Stimulated activated memory B cell treated with anti-CD40 and anti-IgM and Interleukin-4, amounts not matched to agents 10 μg/mL and 1 μg/mL and 100 μg/mL, for 72 hours (primary cell): Measurements from ENCODE around the gene SLC1A4.
A peak's percentile ranks its signal among the peaks of the same experiment; 100 is the strongest.

ENCODE experiments used
- ATAC-seq: fragments of 150-1000 bp; cut with Tn5 transposase; 2 replicates; pipeline ENCODE4 v1.10.0; 2021
- H3K27ac Mint-ChIP-seq: one replicate; pipeline ENCODE4 v1.8.0; 2022; ENCODE audit warnings: mild to moderate bottlenecking, mixed read lengths
- H3K27me3 Mint-ChIP-seq: one replicate; pipeline ENCODE4 v1.8.0; 2022; ENCODE audit warnings: mixed read lengths
- H3K36me3 Mint-ChIP-seq: one replicate; pipeline ENCODE4 v1.8.0; 2022; ENCODE audit warnings: mixed read lengths
- H3K4me1 Mint-ChIP-seq: one replicate; pipeline ENCODE4 v1.8.0; 2022; ENCODE audit warnings: mixed read lengths
- H3K4me3 Mint-ChIP-seq: one replicate; pipeline ENCODE4 v1.8.0; 2022; ENCODE audit warnings: mild to moderate bottlenecking, moderate library complexity, mixed read lengths
- H3K9me3 Mint-ChIP-seq: one replicate; pipeline ENCODE4 v1.8.0; 2022; ENCODE audit warnings: mixed read lengths

Gene SLC1A4

DNA sequence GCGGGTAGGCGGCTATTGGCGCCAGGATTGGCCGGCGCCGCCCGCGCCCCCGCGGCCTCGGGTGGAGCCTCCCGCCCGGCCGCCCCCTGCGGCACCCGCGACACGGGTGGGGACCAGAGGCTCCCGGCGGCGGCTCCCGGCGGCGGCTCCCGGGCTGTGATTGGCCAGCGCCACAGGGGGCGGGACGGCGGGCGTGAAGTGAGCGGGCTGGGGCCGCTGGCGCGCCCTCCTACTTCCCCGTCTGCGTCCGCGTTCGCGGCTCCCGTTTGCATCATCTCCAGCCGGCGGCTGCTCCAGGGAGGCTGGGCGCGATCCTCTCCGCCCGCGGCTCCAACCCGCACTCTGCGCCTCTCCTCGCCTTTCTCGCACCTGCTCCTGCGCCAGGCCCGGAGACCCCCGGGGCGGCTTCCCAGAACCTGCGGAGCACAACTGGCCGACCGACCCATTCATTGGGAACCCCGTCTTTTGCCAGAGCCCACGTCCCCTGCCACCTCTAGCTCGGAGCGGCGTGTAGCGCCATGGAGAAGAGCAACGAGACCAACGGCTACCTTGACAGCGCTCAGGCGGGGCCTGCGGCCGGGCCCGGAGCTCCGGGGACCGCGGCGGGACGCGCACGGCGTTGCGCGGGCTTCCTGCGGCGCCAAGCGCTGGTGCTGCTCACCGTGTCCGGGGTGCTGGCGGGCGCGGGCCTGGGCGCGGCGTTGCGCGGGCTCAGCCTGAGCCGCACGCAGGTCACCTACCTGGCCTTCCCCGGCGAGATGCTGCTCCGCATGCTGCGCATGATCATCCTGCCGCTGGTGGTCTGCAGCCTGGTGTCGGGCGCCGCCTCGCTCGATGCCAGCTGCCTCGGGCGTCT, at the start of gene SLC1A4:
Gene SLC1A4, plus strand, starts transcription at position 274 of the 856 bp plus-strand sequence. Its CDS starts 245 bp downstream, at position 519.
- peaks cover 68% of the 10 kb centered on the region for H3K4me1 Mint-ChIP-seq
- H3K4me3 Mint-ChIP-seq, result peak within 1 kb of the TSS; percentile 94
- no peaks in the 10 kb centered on the region for H3K27me3 Mint-ChIP-seq
- H3K9me3 Mint-ChIP-seq, result no peaks in the 10 kb centered on the region
- peak within 1 kb of the TSS; percentile 81 for H3K27ac Mint-ChIP-seq
- H3K36me3 Mint-ChIP-seq, result peaks cover 25% of the 10 kb centered on the region
- peak; percentile 92 for ATAC-seq

DNA sequence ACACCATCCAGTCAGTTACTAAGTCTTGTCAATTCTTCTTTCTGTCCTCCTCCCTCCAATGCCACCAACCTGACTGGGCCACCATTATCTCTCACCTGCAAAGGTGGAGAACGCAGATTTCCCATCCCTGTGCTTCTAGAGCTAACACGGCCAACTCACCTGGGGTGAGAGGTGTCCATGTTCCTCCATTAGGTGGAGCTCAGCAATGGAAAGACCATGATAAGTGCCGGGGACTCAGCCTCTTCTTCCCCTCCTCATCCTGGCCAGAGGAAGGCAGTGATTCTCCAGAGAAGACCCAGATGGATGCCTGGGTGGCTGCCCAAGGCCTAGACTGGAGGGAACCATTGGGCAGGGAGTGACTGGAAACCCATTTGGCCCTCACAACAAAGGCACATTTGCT, 48.1 kb upstream of the SLC1A4 start:
- Mint-ChIP-seq H3K9me3 (peaks cover 3% of the 10 kb centered on the region), H3K36me3 (peaks cover 3% of the 10 kb centered on the region), H3K27me3 (no peaks in the 10 kb centered on the region), H3K27ac (no peak overlapping the region), H3K4me1 (peaks cover 67% of the 10 kb centered on the region), H3K4me3 (no peak overlapping the region)
- no peak for ATAC-seq

DNA sequence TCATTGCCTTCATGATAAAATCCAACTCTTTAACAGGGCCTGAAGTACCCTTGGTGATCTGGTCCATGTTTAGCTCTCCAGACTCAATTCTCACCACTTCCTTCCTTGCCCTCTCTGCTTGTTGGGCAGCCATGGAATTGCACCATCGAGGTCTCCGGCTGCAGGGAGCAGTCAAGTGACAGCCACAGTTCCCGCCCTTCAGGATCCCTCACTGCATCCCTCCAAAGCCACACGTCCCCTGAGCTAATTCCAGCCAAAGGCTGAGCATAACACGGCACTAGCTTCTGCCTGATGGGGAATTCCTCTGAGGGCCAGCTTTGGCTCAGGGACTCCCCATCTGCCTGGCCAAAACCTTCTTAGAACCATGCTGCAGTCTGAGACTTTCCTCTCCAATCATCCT, 47.4 kb upstream of the SLC1A4 start:
- Mint-ChIP-seq H3K27ac (peak overlapping the region; percentile 34), H3K36me3 (no peaks in the 10 kb centered on the region), H3K4me1 (peaks cover 74% of the 10 kb centered on the region), H3K4me3 (no peak overlapping the region), H3K27me3 (no peaks in the 10 kb centered on the region), H3K9me3 (no peaks in the 10 kb centered on the region)
- no peak for ATAC-seq

DNA sequence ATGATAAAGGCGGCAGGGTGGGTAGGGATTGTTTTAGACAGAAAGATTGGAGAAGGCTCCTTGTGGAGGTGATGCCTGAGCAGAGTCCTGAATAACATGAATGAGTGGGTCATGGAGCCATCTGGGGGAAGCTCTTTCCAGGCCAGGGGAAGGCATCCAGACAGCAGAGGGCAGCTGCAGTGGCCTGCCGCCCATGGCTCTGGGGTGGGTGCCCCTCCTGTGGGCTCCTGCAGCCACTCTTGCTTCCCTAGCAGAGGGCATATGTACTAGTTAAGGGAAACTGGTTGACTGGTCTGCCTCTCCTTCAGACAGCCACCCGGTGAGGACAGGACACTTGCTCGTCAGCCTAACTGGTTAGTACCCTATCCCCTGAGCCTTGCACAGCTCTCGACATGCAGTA, 46.5 kb upstream of the SLC1A4 start:
- Mint-ChIP-seq H3K9me3 (no peaks in the 10 kb centered on the region), H3K36me3 (no peaks in the 10 kb centered on the region), H3K27me3 (no peaks in the 10 kb centered on the region), H3K4me3 (no peak overlapping the region), H3K27ac (peak overlapping the region; percentile 34), H3K4me1 (peaks cover 75% of the 10 kb centered on the region)
- ATAC-seq, result no peak

DNA sequence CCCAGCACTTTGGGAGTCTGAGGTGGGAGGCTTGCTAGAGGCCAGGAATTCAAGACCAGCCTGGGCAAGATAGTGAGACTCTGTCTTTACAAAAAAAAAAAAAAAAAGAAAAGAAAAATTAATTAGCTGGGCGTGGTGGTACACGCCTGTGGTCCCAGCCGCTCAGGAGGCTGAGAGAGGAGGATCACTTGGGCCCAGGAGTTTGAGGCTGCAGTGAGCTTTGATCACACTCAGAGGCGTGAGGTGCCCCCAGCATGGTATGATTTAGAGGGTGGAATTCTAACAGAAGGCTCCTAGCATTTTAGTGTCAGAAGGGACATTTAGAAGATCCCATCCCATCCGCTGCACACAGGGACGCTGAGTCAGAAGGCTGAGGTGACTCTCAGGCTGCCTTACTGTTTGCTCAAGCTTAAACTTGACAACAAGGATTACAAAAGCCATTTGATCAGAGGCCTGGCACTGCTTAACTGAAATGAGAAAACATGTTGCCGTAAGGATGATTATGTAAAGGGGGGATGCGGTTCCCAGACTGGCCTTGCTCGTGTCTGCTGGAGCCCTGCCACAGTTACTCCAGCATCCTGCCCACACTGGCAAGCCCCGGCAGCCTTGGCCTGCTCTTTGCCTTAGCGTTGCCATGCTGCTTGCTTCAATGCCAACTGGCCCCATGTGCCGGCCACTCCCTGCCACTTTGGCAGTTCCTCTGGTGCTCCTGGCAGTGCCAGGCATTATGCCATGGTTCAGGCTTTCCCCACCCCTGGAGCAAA, 45.6 kb upstream of the SLC1A4 start:
- no peaks in the 10 kb centered on the region for H3K36me3 Mint-ChIP-seq
- ATAC-seq, result no peak
- H3K4me1 Mint-ChIP-seq, result peaks cover 75% of the 10 kb centered on the region
- H3K27ac Mint-ChIP-seq, result peak overlapping the region; percentile 88
- no peak overlapping the region for H3K4me3 Mint-ChIP-seq
- no peaks in the 10 kb centered on the region for H3K9me3 Mint-ChIP-seq
- H3K27me3 Mint-ChIP-seq, result no peaks in the 10 kb centered on the region

DNA sequence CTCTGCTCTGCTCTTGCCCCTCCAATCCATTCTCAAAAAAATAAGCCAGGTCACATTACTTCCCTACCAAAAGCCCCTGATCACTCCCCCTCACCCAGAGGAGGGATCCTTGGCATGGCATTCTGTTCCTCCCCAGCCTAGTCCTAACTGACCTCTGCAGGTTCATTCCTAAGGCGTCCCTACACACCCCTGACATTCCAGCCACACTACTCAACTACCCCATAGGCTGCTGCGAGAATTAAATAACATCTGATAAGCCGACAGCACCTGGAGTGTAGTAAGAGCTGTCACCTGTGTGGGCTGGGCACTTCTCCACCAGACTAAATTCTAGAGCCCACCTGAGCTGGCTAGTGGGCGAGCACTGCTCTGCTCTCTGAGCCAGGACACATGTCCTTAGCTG, 44.7 kb upstream of the SLC1A4 start:
- H3K36me3 Mint-ChIP-seq, result no peaks in the 10 kb centered on the region
- H3K4me1 Mint-ChIP-seq, result peaks cover 66% of the 10 kb centered on the region
- H3K4me3 Mint-ChIP-seq, result no peak overlapping the region
- ATAC-seq, result no peak
- H3K9me3 Mint-ChIP-seq, result no peaks in the 10 kb centered on the region
- H3K27ac Mint-ChIP-seq, result peak overlapping the region; percentile 88
- H3K27me3 Mint-ChIP-seq, result no peaks in the 10 kb centered on the region

DNA sequence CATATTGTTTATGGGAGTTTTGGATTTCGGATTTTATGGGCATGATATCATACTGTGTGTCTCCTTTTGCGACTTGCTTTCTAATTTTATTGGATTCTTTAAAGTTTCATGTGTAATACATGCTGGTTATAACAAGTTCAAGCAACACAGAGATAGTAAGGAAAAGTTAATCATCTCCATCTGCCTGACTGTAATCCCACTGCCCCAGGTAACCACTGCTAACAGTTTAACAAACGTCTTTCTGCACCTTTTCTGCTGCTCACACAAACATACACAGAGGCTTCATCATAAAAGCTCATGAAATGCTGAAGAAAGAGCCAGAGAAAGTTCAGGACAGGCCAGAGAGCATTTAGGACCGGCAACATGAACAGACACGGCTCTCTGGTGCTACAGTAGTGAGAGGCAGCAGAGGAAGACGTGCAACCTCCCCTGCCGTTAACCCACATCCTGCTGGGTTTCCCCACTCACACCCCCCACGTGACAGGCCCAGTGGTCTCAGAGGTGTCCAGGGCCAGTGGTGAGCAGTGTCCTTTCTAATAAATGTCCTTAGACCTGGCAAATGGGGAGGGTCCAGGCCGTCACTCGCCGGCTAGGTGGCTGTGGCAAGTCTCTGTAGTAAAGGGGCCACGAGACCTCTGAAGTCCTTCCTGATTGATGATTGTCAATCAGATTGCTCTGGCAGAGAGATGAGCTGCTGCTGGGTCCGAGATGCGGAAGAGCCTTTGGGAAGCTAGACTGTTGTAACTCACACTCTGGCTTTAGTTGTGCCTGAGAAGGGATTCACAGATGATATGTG, 43.0 kb upstream of the SLC1A4 start:
- H3K27ac Mint-ChIP-seq, result peak overlapping the region; percentile 88
- no peaks in the 10 kb centered on the region for H3K36me3 Mint-ChIP-seq
- H3K9me3 Mint-ChIP-seq, result no peaks in the 10 kb centered on the region
- H3K4me3 Mint-ChIP-seq, result peak overlapping the region; percentile 69
- peaks cover 64% of the 10 kb centered on the region for H3K4me1 Mint-ChIP-seq
- ATAC-seq, result peak; percentile 96
- H3K27me3 Mint-ChIP-seq, result no peaks in the 10 kb centered on the region

DNA sequence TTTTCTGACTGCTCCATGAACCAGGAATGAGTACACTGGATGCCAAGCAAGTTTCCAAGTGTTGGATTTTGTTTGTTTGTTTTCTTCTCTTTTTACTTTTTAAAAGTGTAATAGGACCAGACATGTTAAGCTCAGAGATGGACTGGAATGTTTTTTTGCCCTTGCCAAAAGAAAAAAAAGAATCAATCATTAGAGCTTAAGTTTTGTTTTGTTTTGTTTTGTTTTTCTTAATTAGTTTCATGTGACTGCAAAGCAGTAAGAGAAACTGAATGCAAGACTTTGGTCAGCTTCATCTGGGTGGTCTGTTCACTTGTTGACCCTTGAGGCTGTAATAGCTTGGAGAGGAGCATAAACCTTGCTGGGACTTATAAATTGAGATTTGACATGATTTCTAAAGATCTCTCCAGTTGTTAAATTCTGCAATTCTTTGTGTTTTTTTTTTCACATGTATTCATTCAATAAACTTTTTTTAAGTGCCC, 42.4 kb upstream of the SLC1A4 start:
- peak overlapping the region; percentile 88 for H3K27ac Mint-ChIP-seq
- H3K27me3 Mint-ChIP-seq, result no peaks in the 10 kb centered on the region
- no peak for ATAC-seq
- H3K9me3 Mint-ChIP-seq, result no peaks in the 10 kb centered on the region
- no peaks in the 10 kb centered on the region for H3K36me3 Mint-ChIP-seq
- peaks cover 67% of the 10 kb centered on the region for H3K4me1 Mint-ChIP-seq
- H3K4me3 Mint-ChIP-seq, result peak overlapping the region; percentile 44

DNA sequence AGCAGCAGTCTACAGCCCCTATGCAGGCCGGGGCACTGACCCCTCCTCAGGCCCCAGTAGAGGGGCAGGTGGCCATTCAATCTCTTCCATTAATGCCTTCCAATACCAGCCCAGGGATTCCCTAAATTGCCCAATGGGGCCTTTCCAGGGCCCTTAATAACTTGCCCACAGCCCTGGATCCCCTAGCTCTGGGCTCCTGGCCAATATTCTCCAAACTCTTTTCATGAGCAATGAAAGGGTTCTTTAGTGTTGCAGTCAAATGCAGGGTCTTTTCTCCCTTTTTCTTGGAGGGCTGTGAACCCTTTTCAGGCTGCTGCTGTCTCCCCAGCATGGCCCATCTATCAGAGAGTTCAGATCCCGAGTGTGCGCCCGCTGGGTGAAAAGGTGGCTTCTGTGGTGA, 41.3 kb upstream of the SLC1A4 start:
- no peaks in the 10 kb centered on the region for H3K27me3 Mint-ChIP-seq
- peaks cover 61% of the 10 kb centered on the region for H3K4me1 Mint-ChIP-seq
- no peak overlapping the region for H3K4me3 Mint-ChIP-seq
- ATAC-seq, result no peak
- peak overlapping the region; percentile 38 for H3K27ac Mint-ChIP-seq
- no peaks in the 10 kb centered on the region for H3K36me3 Mint-ChIP-seq
- H3K9me3 Mint-ChIP-seq, result no peaks in the 10 kb centered on the region

DNA sequence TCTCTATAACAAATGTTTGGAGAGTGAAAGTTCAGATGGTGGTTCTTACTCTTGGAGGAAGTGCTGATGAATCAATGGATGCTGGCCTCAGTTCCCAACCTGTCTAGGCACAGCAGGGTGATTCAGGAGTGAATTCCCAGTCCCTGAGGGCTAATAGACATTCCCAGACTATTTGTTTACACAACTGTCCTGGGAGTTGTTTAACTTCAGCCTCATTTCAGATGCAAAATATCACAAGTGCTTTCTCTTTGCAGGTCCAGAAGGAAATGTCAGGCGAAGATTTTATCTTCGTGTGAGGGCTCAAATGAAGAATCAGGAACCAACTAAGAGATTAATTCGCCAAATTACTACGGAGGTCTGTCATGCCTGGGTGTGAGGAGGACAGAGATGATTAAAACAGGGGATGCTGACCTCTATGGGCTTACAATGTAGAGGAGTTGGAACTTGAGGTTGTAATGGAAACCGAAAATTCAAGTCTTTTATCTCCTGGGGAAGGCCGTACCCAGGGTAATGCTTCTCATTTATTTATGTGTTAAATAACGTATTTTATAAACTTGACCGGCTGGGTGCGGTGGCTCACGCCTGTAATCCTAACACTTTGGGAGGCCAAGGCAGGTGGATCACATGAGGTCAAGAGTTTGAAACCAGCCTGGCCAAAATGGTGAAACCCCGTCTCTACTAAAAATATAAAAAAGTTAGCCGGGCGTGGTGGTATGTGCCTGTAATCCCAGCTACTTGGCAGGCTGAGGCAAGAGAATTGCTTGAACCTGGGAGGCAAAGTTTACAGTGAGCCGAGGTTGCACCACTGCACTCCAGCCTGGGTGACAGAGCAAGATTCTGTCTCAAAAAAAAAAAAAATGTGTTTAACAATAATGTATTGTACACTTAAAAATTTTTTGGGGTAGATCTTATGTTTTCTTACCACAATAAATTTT, 38.7 kb upstream of the SLC1A4 start:
- no peak for ATAC-seq
- Mint-ChIP-seq H3K4me1 (peaks cover 45% of the 10 kb centered on the region), H3K36me3 (peaks cover 1% of the 10 kb centered on the region), H3K9me3 (peaks cover 1% of the 10 kb centered on the region), H3K4me3 (no peak overlapping the region), H3K27me3 (no peaks in the 10 kb centered on the region), H3K27ac (peak overlapping the region; percentile 49)

DNA sequence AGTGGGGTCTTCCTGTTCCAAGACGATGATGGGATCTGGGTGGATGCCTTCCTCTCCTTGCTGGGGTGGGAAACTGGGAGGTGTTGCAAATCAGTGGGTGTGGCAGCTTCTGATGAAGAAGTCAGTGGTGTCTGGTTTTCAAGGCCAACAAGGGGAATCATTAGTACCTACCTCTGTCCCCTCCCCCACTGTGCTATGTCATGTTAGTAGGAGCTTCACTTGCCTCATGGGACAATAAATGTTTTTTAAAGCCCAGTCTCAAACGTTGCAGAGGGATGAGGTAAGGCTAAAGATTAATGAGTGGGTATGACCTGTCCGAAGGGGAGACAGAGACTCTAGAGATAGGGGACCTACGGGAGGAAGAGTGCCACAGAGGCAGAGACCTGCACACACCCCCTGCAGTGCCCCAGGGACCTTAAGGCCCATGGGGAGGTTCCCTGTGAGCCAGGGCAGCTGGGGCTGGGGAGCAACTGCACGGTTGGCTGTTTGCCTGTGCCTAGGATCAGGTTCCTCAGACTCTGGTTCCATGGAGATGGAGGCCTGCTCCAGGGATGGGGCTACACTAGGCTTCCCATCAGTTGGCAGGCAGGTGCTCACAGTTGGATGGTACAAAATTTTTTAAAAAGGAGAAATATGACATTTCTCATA, 37.8 kb upstream of the SLC1A4 start:
- Mint-ChIP-seq H3K9me3 (peaks cover 4% of the 10 kb centered on the region), H3K27me3 (no peaks in the 10 kb centered on the region), H3K4me1 (peaks cover 36% of the 10 kb centered on the region), H3K27ac (peak overlapping the region; percentile 53), H3K36me3 (peaks cover 6% of the 10 kb centered on the region), H3K4me3 (no peak overlapping the region)
- peak; percentile 20 for ATAC-seq

DNA sequence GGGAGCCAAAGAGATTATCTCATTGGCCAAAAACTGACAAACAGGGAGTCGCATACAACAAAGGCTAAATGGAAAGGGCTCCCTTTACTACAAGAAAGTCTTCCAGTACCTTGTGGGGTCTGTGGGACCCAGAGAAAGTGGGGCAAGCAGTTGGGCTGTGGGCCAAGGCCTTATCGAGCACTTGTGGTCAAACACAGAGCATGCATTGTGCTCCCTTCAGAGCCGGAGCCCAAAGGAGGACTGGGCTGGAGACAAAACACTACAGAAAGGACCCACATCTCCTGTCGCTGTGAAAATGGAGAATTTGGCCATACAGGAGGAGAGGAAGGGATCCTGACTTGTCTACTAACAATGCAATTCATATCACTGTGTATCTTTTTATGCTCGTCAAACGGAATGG, 37.1 kb upstream of the SLC1A4 start:
- no peak for ATAC-seq
- peak overlapping the region; percentile 53 for H3K27ac Mint-ChIP-seq
- H3K9me3 Mint-ChIP-seq, result peaks cover 4% of the 10 kb centered on the region
- H3K27me3 Mint-ChIP-seq, result no peaks in the 10 kb centered on the region
- no peak overlapping the region for H3K4me3 Mint-ChIP-seq
- H3K36me3 Mint-ChIP-seq, result peaks cover 6% of the 10 kb centered on the region
- H3K4me1 Mint-ChIP-seq, result peaks cover 29% of the 10 kb centered on the region

DNA sequence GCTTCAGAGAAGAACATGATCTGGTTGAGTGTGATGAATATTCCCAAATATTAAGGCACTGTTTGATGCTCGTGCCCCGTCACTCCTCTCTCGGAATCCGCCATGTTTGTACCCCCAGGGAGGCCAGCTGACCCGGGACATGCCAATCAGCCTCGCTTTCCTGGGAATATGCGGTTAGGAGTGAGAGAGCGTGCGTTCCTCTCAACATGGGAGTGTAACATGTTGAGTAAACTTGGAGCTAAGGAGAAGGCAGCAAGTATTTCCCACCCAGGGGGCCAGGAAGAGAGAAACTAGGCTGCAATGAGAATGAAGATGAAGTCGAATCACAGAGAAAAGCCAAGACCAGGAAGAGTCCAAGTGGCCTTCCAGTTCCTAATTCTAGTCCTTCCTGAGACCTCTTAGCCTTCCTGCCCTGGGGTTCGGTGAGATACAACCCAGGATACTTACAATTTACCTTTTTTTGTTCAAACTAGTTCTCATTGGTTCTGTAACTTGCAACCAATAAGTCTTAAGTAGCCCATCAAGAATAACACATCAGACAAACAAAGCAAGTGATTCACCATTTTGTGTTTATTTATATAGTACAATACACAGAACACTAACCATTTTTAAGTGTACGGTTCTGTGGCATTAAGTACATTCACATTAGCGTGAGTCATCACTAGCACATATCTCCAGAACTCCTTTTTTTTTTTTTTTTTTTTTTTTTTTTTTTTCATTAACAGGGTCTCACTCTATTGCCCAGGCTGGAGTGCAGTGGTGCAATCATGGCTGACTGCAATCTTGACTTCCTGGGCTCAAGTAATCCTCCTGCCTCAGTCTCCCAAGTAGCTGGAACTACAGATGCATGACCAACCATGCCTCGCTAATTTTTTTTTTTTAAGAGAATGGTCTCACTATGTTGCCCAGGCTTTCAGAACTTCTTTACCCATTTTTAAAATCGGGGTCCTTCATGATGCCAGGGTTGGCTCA, 36.4 kb upstream of the SLC1A4 start:
- no peak overlapping the region for H3K27ac Mint-ChIP-seq
- no peaks in the 10 kb centered on the region for H3K27me3 Mint-ChIP-seq
- peaks cover 6% of the 10 kb centered on the region for H3K36me3 Mint-ChIP-seq
- no peak overlapping the region for H3K4me3 Mint-ChIP-seq
- H3K9me3 Mint-ChIP-seq, result peaks cover 4% of the 10 kb centered on the region
- no peak for ATAC-seq
- H3K4me1 Mint-ChIP-seq, result peaks cover 22% of the 10 kb centered on the region
